Measurements from ENCODE around the gene VCPKMT.

GRCh38 chr14:50072395-50072794 is 44.0 kb downstream of the VCPKMT start:
- TF ChIP-seq CTCF (IDR thresholded peaks at IDR 0.05; ENCODE audit: insufficient read depth, low read length, poor library complexity, severe bottlenecking) (no peak), EZH2phosphoT487 (conservative IDR thresholded peaks at IDR 0.05; ENCODE audit: low read length) (no peak)

Data from SU-DHL-6 (cell line).